HepG2 (cell line): ENCODE results near the gene SLC39A1. TPM values are rescaled to one million over a fixed set of nuclear protein-coding genes. Genes with fewer than 3 reads are reported as not detected.

ENCODE experiments used
- ADNP ChIP-seq: sonication (generic); formaldehyde crosslinking; IDR thresholded peaks from 2 replicates; pipeline ENCODE4 v1.4.0; 2020; ENCODE audit warnings: missing genetic modification reagents
- ARID5B ChIP-seq: IDR thresholded peaks from 2 replicates; pipeline ENCODE4 v1.4.0; 2020; ENCODE audit warnings: mild to moderate bottlenecking, missing genetic modification reagents
- ETS1 ChIP-seq: sonication (generic); formaldehyde crosslinking; IDR thresholded peaks from 2 replicates; pipeline ENCODE4 v1.4.0; 2020; ENCODE audit warnings: missing genetic modification reagents
- HOXA5 ChIP-seq: sonication (generic); formaldehyde crosslinking; IDR thresholded peaks from 2 replicates; pipeline ENCODE4 v1.4.0; 2020; ENCODE audit warnings: missing genetic modification reagents
- IRF2 ChIP-seq: IDR thresholded peaks from 2 replicates; pipeline ENCODE4 v1.6.1; 2018; ENCODE audit warnings: missing genetic modification reagents, missing compliant biosample characterization
- KDM5A ChIP-seq: fragments of 200-600 bp; sonication (generic); IDR thresholded peaks from 2 replicates; pipeline ENCODE4 v1.7.0; 2018; ENCODE audit warnings: antibody characterized with exemption, mild to moderate bottlenecking, low read length, borderline replicate concordance
- MXI1 ChIP-seq: IDR thresholded peaks from 3 replicates; pipeline ENCODE4 v1.6.1; 2012; ENCODE audit warnings: low read depth, low read length, inconsistent platforms, borderline replicate concordance
- NFIB ChIP-seq: sonication (generic); formaldehyde crosslinking; IDR thresholded peaks from 2 replicates; pipeline ENCODE4 v1.9.0; 2021; ENCODE audit warnings: missing genetic modification reagents, mild to moderate bottlenecking, borderline replicate concordance
- PHB2 ChIP-seq: fragments of 450-650 bp; IDR thresholded peaks from 2 replicates; pipeline ENCODE4 v1.6.1; 2018; ENCODE audit not compliant: partially characterized antibody
- TBP ChIP-seq: sonication (generic); formaldehyde crosslinking; IDR thresholded peaks from 2 replicates; pipeline ENCODE4 v1.5.0; 2020; ENCODE audit warnings: missing genetic modification reagents
- ZBTB25 ChIP-seq: IDR thresholded peaks from 2 replicates; pipeline ENCODE4 v1.6.1; 2018; ENCODE audit warnings: missing genetic modification reagents
- ZBTB7B ChIP-seq: sonication (generic); formaldehyde crosslinking; IDR thresholded peaks from 2 replicates; pipeline ENCODE4 v1.4.0; 2020; ENCODE audit warnings: missing genetic modification reagents
- ZNF530 ChIP-seq: sonication (generic); formaldehyde crosslinking; IDR thresholded peaks from 2 replicates; pipeline ENCODE4 v1.5.0; 2020; ENCODE audit warnings: low read depth, mild to moderate bottlenecking, missing genetic modification reagents
- ZNF597 ChIP-seq: sonication (generic); formaldehyde crosslinking; IDR thresholded peaks from 2 replicates; pipeline ENCODE4 v1.5.0; 2020; ENCODE audit warnings: missing genetic modification reagents
- ZNF687 ChIP-seq: sonication (generic); formaldehyde crosslinking; IDR thresholded peaks from 2 replicates; pipeline ENCODE4 v1.5.1; 2020; ENCODE audit warnings: mild to moderate bottlenecking, missing genetic modification reagents, moderate library complexity
- ZNF775 ChIP-seq: sonication (generic); formaldehyde crosslinking; IDR thresholded peaks from 2 replicates; pipeline ENCODE4 v1.4.0; 2020; ENCODE audit warnings: missing genetic modification reagents, mild to moderate bottlenecking, moderate library complexity, borderline replicate concordance
- ZNF777 ChIP-seq: sonication (generic); formaldehyde crosslinking; IDR thresholded peaks from 2 replicates; pipeline ENCODE4 v1.4.0; 2020; ENCODE audit warnings: missing genetic modification reagents
- ZNF792 ChIP-seq: IDR thresholded peaks from 2 replicates; pipeline ENCODE4 v1.6.1; 2016
- polyA plus RNA-seq, 8 experiments: library from polyadenylated mRNA; depleted of rRNA in 3 of 8; stranded (reverse) in 7 of 8; unstranded in 1 of 8; fragments of >200 nt; fragmentation: Illumina TruSeq in 4 of 8; extraction: Trizol in 4 of 8; gene quantifications; 2 replicates each; pipeline versions ENCODE4 v1.2.1 to v1.2.3, GENCODE V29; 2011 to 2016; ENCODE audit warnings: low read depth in 4 of 8, missing spikeins in 1 of 8, mixed read lengths in 1 of 8; ENCODE audit not compliant: insufficient read depth in 1 of 8
- total RNA-seq, 5 experiments: library from RNA; depleted of rRNA; stranded (reverse); fragments of >200 nt; fragmentation: Illumina TruSeq; extraction: Trizol; gene quantifications; 2 replicates each; pipeline ENCODE4 v1.2.3, GENCODE V29; 2016; ENCODE audit warnings: low read depth in 1 of 5

The SLC39A1 gene
- total and polyA plus RNA-seq, 2 of the 13 experiments (the other 11 are each of a cell fraction or from before 2014, with no cell fraction given), result 71.2 to 78.4 TPM

GRCh38 chr1:153922972-153923925, 40.1 kb downstream of the SLC39A1 start, which contains the start of gene GATAD2B (continued):
- TF ChIP-seq ZBTB25, result peak; percentile 89
- no peak for TF ChIP-seq ZNF775
- peak; percentile 90 for TF ChIP-seq ZBTB7B (CRISPR knock-in tag)
- no peak for TF ChIP-seq ZNF777 (CRISPR knock-in tag)
- no peak for TF ChIP-seq ZNF530 (CRISPR knock-in tag)
- TF ChIP-seq MXI1, result peak; percentile 64; the same call in 1 of the 3 replicates
- no peak for TF ChIP-seq ETS1 (CRISPR knock-in tag)
- TF ChIP-seq ADNP (CRISPR knock-in tag), result no peak
- no peak for TF ChIP-seq ZNF792 (CRISPR knock-in tag)
- peak; percentile 57 for TF ChIP-seq KDM5A
- no peak for TF ChIP-seq HOXA5 (CRISPR knock-in tag)
- peak; percentile 55 for TF ChIP-seq ZNF687 (CRISPR knock-in tag)
- peak; percentile 47; the same call in 1 of the 2 replicates for TF ChIP-seq IRF2 (CRISPR knock-in tag)
- no peak for TF ChIP-seq ZNF597
- TF ChIP-seq NFIB (CRISPR knock-in tag), result no peak
- no peak for TF ChIP-seq PHB2
- TF ChIP-seq ARID5B (CRISPR knock-in tag), result 0 out of 2 replicates have a peak, but pooled peaks have one; percentile 17
- no peak for TF ChIP-seq TBP
